H1 (cell line): Measurements from ENCODE around the gene TBCA. TPM values are rescaled to one million over a fixed set of nuclear protein-coding genes. Genes with fewer than 3 reads are reported as not detected.

ENCODE experiments used
- CTCF ChIA-PET: fragments of 300-600 bp; sonication (Branson Sonifier 250); formaldehyde crosslinking; loops from one replicate; lab custom pipeline; 2021; ENCODE audit not compliant: partially characterized antibody; lab: Charles Lee
- POLR2A ChIA-PET: fragments of 300-600 bp; sonication (Branson Sonifier 250); formaldehyde crosslinking; loops from one replicate; lab custom pipeline; 2021; ENCODE audit warnings: inconsistent platforms; ENCODE audit not compliant: partially characterized antibody; lab: Charles Lee
- DNase-seq, 2 experiments: peaks; one replicate each; pipeline versions ENCODE4 v3.0.0 to v3.0.0-alpha.2; 2010 to 2022; ENCODE audit warnings: low spot score in 2 of 2, low read depth in 1 of 2, mixed read lengths in 1 of 2
- FAIRE-seq: peaks from 2 replicates; lab custom pipeline; 2011; peaks lifted over from hg19 to GRCh38; lab: Jason Lieb, UNC
- H2AFZ ChIP-seq: 2 replicates; pipeline ENCODE4 v1.8.1; 2012; ENCODE audit warnings: low read length, inconsistent platforms
- H2AK5ac ChIP-seq: 2 replicates; pipeline ENCODE4 v1.6.1; 2013; ENCODE audit warnings: low read depth, low read length
- H2BK120ac ChIP-seq: replicated peaks from 2 replicates; pipeline ENCODE3; 2013; ENCODE audit warnings: low read depth, low read length, inconsistent platforms
- H2BK12ac ChIP-seq: 2 replicates; pipeline ENCODE4 v1.6.1; 2013; ENCODE audit warnings: low read depth, low read length
- H2BK15ac ChIP-seq: 2 replicates; pipeline ENCODE4 v1.6.1; 2013; ENCODE audit warnings: low read length
- H2BK20ac ChIP-seq: 2 replicates; pipeline ENCODE4 v1.6.1; 2013; ENCODE audit warnings: low read length
- H2BK5ac ChIP-seq: 2 replicates; pipeline ENCODE4 v1.6.1; 2013; ENCODE audit warnings: low read depth, low read length
- H3K14ac ChIP-seq: 2 replicates; pipeline ENCODE4 v1.6.1; 2013; ENCODE audit warnings: inconsistent platforms; ENCODE audit not compliant: insufficient read length
- H3K18ac ChIP-seq: 2 replicates; pipeline ENCODE4 v1.6.1; 2013; ENCODE audit warnings: low read length; ENCODE audit errors: extremely low read depth
- H3K23ac ChIP-seq: 2 replicates; pipeline ENCODE4 v1.6.1; 2013; ENCODE audit warnings: inconsistent platforms; ENCODE audit not compliant: insufficient read length
- H3K23me2 ChIP-seq: 2 replicates; pipeline ENCODE4 v1.6.1; 2013; ENCODE audit warnings: low read depth, low read length
- H3K27ac ChIP-seq: 2 replicates; pipeline ENCODE4 v1.6.1; 2011; ENCODE audit warnings: low read depth, low read length, inconsistent platforms
- H3K27me3 ChIP-seq, 4 experiments: replicated peaks in 1 of 4; 1 replicate in 1 of 4; 2 replicates in 3 of 4; pipeline versions ENCODE4 v1.6.1 to v1.8.1; 2011 to 2013; ENCODE audit warnings: low read length in 3 of 4, mild to moderate bottlenecking in 3 of 4, inconsistent platforms in 2 of 4, mixed read lengths in 2 of 4, moderate library complexity in 1 of 4; ENCODE audit not compliant: control insufficient read depth in 3 of 4, insufficient read depth in 3 of 4; ENCODE audit errors: extremely low read depth in 1 of 4
- H3K36me3 ChIP-seq, 4 experiments: 2 replicates each; pipeline versions ENCODE4 v1.6.1 to v1.8.1; 2011 to 2013; ENCODE audit warnings: mild to moderate bottlenecking in 4 of 4, low read length in 3 of 4, moderate library complexity in 2 of 4, control low read depth in 1 of 4, inconsistent platforms in 1 of 4; ENCODE audit not compliant: insufficient read depth in 4 of 4, control insufficient read depth in 2 of 4
- H3K4ac ChIP-seq: replicated peaks from 2 replicates; pipeline ENCODE3; 2013; ENCODE audit warnings: low read length, low read depth, mixed read lengths, inconsistent platforms; ENCODE audit not compliant: insufficient read length
- H3K4me1 ChIP-seq, 4 experiments: replicated peaks in 1 of 4; 1 replicate in 1 of 4; 2 replicates in 3 of 4; pipeline versions ENCODE4 v1.6.1 to v1.8.1; 2011 to 2013; ENCODE audit warnings: low read length in 3 of 4, inconsistent platforms in 2 of 4, mixed read lengths in 1 of 4; ENCODE audit not compliant: insufficient read depth in 4 of 4, control insufficient read depth in 3 of 4
- H3K4me2 ChIP-seq, 2 experiments: 2 replicates each; pipeline versions ENCODE4 v1.6.1 to v1.8.1; 2011 to 2013; ENCODE audit warnings: low read depth in 2 of 2, low read length in 2 of 2, control low read depth in 1 of 2, inconsistent platforms in 1 of 2, mild to moderate bottlenecking in 1 of 2; ENCODE audit not compliant: insufficient read depth in 1 of 2
- H3K4me3 ChIP-seq, 4 experiments: fragments of 200-600, 300-600 bp in 1 of 4; sonication (generic), shearing (Covaris generic), sonication (Bioruptor Twin) in 1 of 4; 2 replicates each; pipeline versions ENCODE4 v1.5.1 to v1.8.1; 2011 to 2016; ENCODE audit warnings: low read length in 4 of 4, low read depth in 3 of 4, control low read depth in 2 of 4, inconsistent platforms in 2 of 4, mild to moderate bottlenecking in 2 of 4, mixed read lengths in 1 of 4, moderate library complexity in 1 of 4; ENCODE audit not compliant: insufficient read depth in 2 of 4; ENCODE audit errors: extremely low read depth in 1 of 4
- H3K56ac ChIP-seq: replicated peaks from 2 replicates; pipeline ENCODE3; 2013; ENCODE audit warnings: low read depth, mild to moderate bottlenecking, mixed read lengths, low read length, inconsistent platforms; ENCODE audit not compliant: insufficient read length
- H3K79me1 ChIP-seq: 2 replicates; pipeline ENCODE4 v1.6.1; 2013; ENCODE audit warnings: low read depth, low read length, control low read depth
- H3K79me2 ChIP-seq, 2 experiments: 2 replicates each; pipeline versions ENCODE4 v1.6.1 to v1.8.1; 2012 to 2013; ENCODE audit warnings: low read length in 2 of 2, mild to moderate bottlenecking in 2 of 2, inconsistent platforms in 1 of 2; ENCODE audit not compliant: insufficient read depth in 2 of 2, control insufficient read depth in 1 of 2
- H3K9ac ChIP-seq, 4 experiments: replicated peaks in 1 of 4; 1 replicate in 1 of 4; 2 replicates in 3 of 4; pipeline versions ENCODE4 v1.6.1 to v1.8.1; 2011 to 2013; ENCODE audit warnings: low read depth in 3 of 4, low read length in 3 of 4, control low read depth in 2 of 4, mild to moderate bottlenecking in 2 of 4, moderate library complexity in 2 of 4, inconsistent platforms in 1 of 4; ENCODE audit errors: extremely low read depth in 1 of 4
- H3K9me3 ChIP-seq, 2 experiments: 2 replicates each; pipeline versions ENCODE4 v1.6.1 to v1.8.1; 2012 to 2013; ENCODE audit warnings: mild to moderate bottlenecking in 2 of 2, moderate library complexity in 2 of 2, control low read depth in 1 of 2, inconsistent platforms in 1 of 2, low read depth in 1 of 2, low read length in 1 of 2, mixed read lengths in 1 of 2; ENCODE audit not compliant: insufficient read depth in 2 of 2
- H4K20me1 ChIP-seq, 2 experiments: replicated peaks in 1 of 2; 2 replicates each; pipeline versions ENCODE3 to v1.8.1; 2011 to 2013; ENCODE audit warnings: inconsistent platforms in 2 of 2, low read length in 2 of 2, mild to moderate bottlenecking in 1 of 2; ENCODE audit not compliant: insufficient read depth in 2 of 2, control insufficient read depth in 1 of 2
- H4K5ac ChIP-seq: 2 replicates; pipeline ENCODE4 v1.6.1; 2013; ENCODE audit warnings: low read length, low read depth, mixed read lengths, inconsistent platforms; ENCODE audit not compliant: insufficient read length
- H4K8ac ChIP-seq: 2 replicates; pipeline ENCODE4 v1.8.0; 2013; ENCODE audit warnings: mild to moderate bottlenecking, moderate library complexity, low read length, inconsistent platforms; ENCODE audit not compliant: insufficient read depth; ENCODE audit errors: extremely low read depth
- H4K91ac ChIP-seq: replicated peaks from 2 replicates; pipeline ENCODE3; 2013; ENCODE audit warnings: low read length, mixed read lengths, inconsistent platforms; ENCODE audit not compliant: insufficient read length
- HDAC6 ChIP-seq: IDR thresholded peaks from one replicate; pipeline ENCODE4 v1.7.1; 2012; ENCODE audit warnings: low read depth, mild to moderate bottlenecking, inconsistent platforms, low read length, moderate library complexity
- RXRA ChIP-seq: IDR thresholded peaks from 2 replicates; pipeline ENCODE4 v1.6.1; 2011; ENCODE audit warnings: low read depth, mild to moderate bottlenecking, low read length, moderate library complexity; ENCODE audit not compliant: insufficient read depth
- WGBS, 2 experiments: shearing (Covaris generic) in 1 of 2; methylation state at CpG; one replicate each; pipeline versions ENCODE4 v1.1.6 to v1.1.7; 2013 to 2015; ENCODE audit warnings: low lambda C conversion rate in 2 of 2, mixed read lengths in 2 of 2, inconsistent platforms in 1 of 2, low coverage in 1 of 2, missing lambda C conversion rate in 1 of 2; ENCODE audit not compliant: insufficient replicate concordance in 2 of 2, insufficient coverage in 1 of 2, insufficient read length in 1 of 2; ENCODE audit errors: extremely low coverage in 1 of 2, missing lambda C conversion rate in 1 of 2; 5-methylcytosine and 5-hydroxymethylcytosine counted together
- polyA plus RNA-seq, 7 experiments: library from polyadenylated mRNA; depleted of rRNA in 3 of 7; stranded (reverse) in 5 of 7; unstranded in 2 of 7; fragments of >200 nt in 5 of 7; fragments of 200-250 nt in 2 of 7; gene quantifications; 1 replicate in 5 of 7; 2 replicates in 1 of 7; 4 replicates in 1 of 7; pipeline versions ENCODE4 v1.2.1 to v1.2.3, GENCODE V29; 2011 to 2013; ENCODE audit warnings: missing spikeins in 2 of 7, mixed read lengths in 2 of 7
- total RNA-seq: library from RNA; stranded (reverse); fragmentation: NEBNext Ultra II Directional; extraction: Animal tissue kit (Norgen Biotek cat#: 25700); gene quantifications from 2 replicates; pipeline ENCODE4 v1.2.1, GENCODE V29; 2021

TBCA gene
- total and polyA plus RNA-seq, 2 of the 8 experiments (the other 6 are each of a cell fraction or from before 2014, with no cell fraction given), result 55.7 to 320 TPM

GRCh38 chr5:77733130-77733529 lies 43.0 kb downstream of the TBCA start:
- Histone ChIP-seq H3K27ac (no peak overlapping the region), H3K4me3 (no peak overlapping the region), H4K8ac (no peak overlapping the region), H3K27me3 (no peaks in the 10 kb centered on the region), H3K79me1 (peaks cover 4% of the 10 kb centered on the region; the same call in 1 of the 2 replicates), H3K4me1 (no peaks in the 10 kb centered on the region; a peak in 1 of 7 replicates), H3K9ac (no peak overlapping the region), H2BK5ac (no peak overlapping the region), H4K91ac (no peak overlapping the region), H3K36me3 (peaks cover 0 to 4% (median 0%) of the 10 kb centered on the region in 4 experiments; a peak in 1 of 8 replicates), H4K20me1 (peaks cover 3 to 5% of the 10 kb centered on the region in 2 experiments), H2BK120ac (no peak overlapping the region), H2BK20ac (no peak overlapping the region), H3K23ac (no peak overlapping the region), H3K23me2 (no peaks in the 10 kb centered on the region), H3K56ac (no peak overlapping the region), H2BK15ac (no peak overlapping the region), H2AFZ (no peak overlapping the region), H3K79me2 (peaks cover 0 to 92% of the 10 kb centered on the region in 2 experiments; a peak in 3 of 4 replicates), H3K18ac (no peak overlapping the region), H4K5ac (no peak overlapping the region), H3K14ac (no peak overlapping the region), H3K4me2 (no peak overlapping the region), H2AK5ac (no peak overlapping the region), H2BK12ac (no peak overlapping the region), H3K4ac (no peak overlapping the region), H3K9me3 (peaks cover 0 to 5% of the 10 kb centered on the region in 2 experiments; a peak in 1 of 4 replicates)
- TF ChIP-seq RXRA, result no peak
- TF ChIP-seq HDAC6, result no peak
- 72% methylated on average over 3 of the region's 3 CpGs; no CpG with 5 or more reads in 1 of the 2 experiments for WGBS, 2 experiments
- DNase-seq, result no peak
- CTCF ChIA-PET, result interaction anchor here (0.7 to 1.3 kb wide), 2 partner anchors 8 to 10 kb away, joined by 3 to 4 read pairs; no protein-coding TSS in a partner anchor
- FAIRE-seq, result no peak
- POLR2A ChIA-PET, result interaction anchor here (1.4 kb wide), 1 partner anchor 10 kb away, joined by 3 read pairs; no protein-coding TSS in a partner anchor
